WTC11 (cell line): Measurements from ENCODE around the gene HDAC6. TPM values are rescaled to one million over a fixed set of nuclear protein-coding genes. Genes with fewer than 3 reads are reported as not detected.

Experiments used
- ATAC-seq: fragments of 200-7000 bp; cut with Tn5 transposase; 2 replicates; pipeline ENCODE4 v1.10.0; 2021; ENCODE audit warnings: mild to moderate bottlenecking, moderate library complexity
- CTCF ChIA-PET: fragments of 300-600 bp; sonication (Branson Sonifier 250); formaldehyde crosslinking; loops from one replicate; lab custom pipeline; 2021; ENCODE audit warnings: antibody characterized with exemption; lab: Charles Lee
- POLR2A ChIA-PET: fragments of 350-600 bp; sonication (Branson Sonifier 250); formaldehyde crosslinking; loops from one replicate; lab custom pipeline; 2021; ENCODE audit warnings: antibody characterized with exemption; lab: Charles Lee
- DNase-seq: peaks from one replicate; pipeline ENCODE4 v3.0.0; 2021; ENCODE audit warnings: low spot score
- H3K27ac Mint-ChIP-seq: 2 replicates; pipeline ENCODE4 v1.8.0; 2021; ENCODE audit warnings: mixed read lengths
- H3K27me3 Mint-ChIP-seq: 2 replicates; pipeline ENCODE4 v1.8.0; 2021; ENCODE audit warnings: low read depth, mild to moderate bottlenecking, moderate library complexity, mixed read lengths
- H3K36me3 Mint-ChIP-seq: 2 replicates; pipeline ENCODE4 v1.8.0; 2021; ENCODE audit warnings: mixed read lengths
- H3K4me1 Mint-ChIP-seq: 2 replicates; pipeline ENCODE4 v1.8.0; 2022; ENCODE audit warnings: mixed read lengths
- H3K4me3 Mint-ChIP-seq: 2 replicates; pipeline ENCODE4 v1.8.0; 2021; ENCODE audit warnings: mild to moderate bottlenecking, moderate library complexity, mixed read lengths
- H3K9me3 Mint-ChIP-seq: 2 replicates; pipeline ENCODE4 v1.8.0; 2021; ENCODE audit warnings: mixed read lengths
- ATF3 ChIP-seq: sonication (generic); formaldehyde crosslinking; conservative IDR thresholded peaks from 2 replicates; pipeline ENCODE4 v1.8.1; 2022; ENCODE audit warnings: mild to moderate bottlenecking, missing genetic modification reagents
- FOXP1 ChIP-seq: sonication (generic); formaldehyde crosslinking; IDR thresholded peaks from 2 replicates; pipeline ENCODE4 v1.8.0; 2022; ENCODE audit warnings: missing genetic modification reagents, mild to moderate bottlenecking, moderate library complexity, borderline replicate concordance
- FOXP4 ChIP-seq: sonication (generic); formaldehyde crosslinking; IDR thresholded peaks from 2 replicates; pipeline ENCODE4 v1.8.0; 2022; ENCODE audit warnings: mild to moderate bottlenecking, missing genetic modification reagents
- JAZF1 ChIP-seq: fragments of 250-450 bp; sonication (Bioruptor Pico); IDR thresholded peaks from 2 replicates; pipeline ENCODE4 v1.9.0; 2021; ENCODE audit warnings: moderate library complexity, mild to moderate bottlenecking, inconsistent platforms
- SOX15 ChIP-seq: fragments of 250-450 bp; sonication (Bioruptor Pico); IDR thresholded peaks from 2 replicates; pipeline ENCODE4 v1.9.0; 2021; ENCODE audit warnings: mild to moderate bottlenecking
- ZBTB21 ChIP-seq: sonication (generic); formaldehyde crosslinking; IDR thresholded peaks from 2 replicates; pipeline ENCODE4 v1.8.1; 2023; ENCODE audit warnings: mild to moderate bottlenecking, missing genetic modification reagents, borderline replicate concordance
- ZNF219 ChIP-seq: sonication (generic); formaldehyde crosslinking; IDR thresholded peaks from 2 replicates; pipeline ENCODE4 v1.8.0; 2023; ENCODE audit warnings: missing genetic modification reagents, mild to moderate bottlenecking, borderline replicate concordance
- ZNF423 ChIP-seq: fragments of 250-450 bp; sonication (Bioruptor Pico); IDR thresholded peaks from 2 replicates; pipeline ENCODE4 v2.1.2; 2022; ENCODE audit warnings: mild to moderate bottlenecking, moderate library complexity
- ZNF671 ChIP-seq: fragments of 250-450 bp; sonication (Bioruptor Pico); IDR thresholded peaks from 2 replicates; pipeline ENCODE4 v1.8.0; 2021; ENCODE audit warnings: mild to moderate bottlenecking
- total RNA-seq: library from RNA; stranded (reverse); gene quantifications from 3 replicates; pipeline ENCODE4 v1.2.3, GENCODE V29; 2021
- TF ChIP-seq, protein P1 (sequence below): fragments of 250-450 bp; sonication (Bioruptor Pico); IDR thresholded peaks from 2 replicates; pipeline ENCODE4 v1.9.0; 2021; ENCODE audit warnings: mild to moderate bottlenecking
- TF ChIP-seq, protein P2 (sequence below): fragments of 250-450 bp; sonication (Bioruptor Pico); conservative IDR thresholded peaks from 2 replicates; pipeline ENCODE4 v1.9.0; 2021; ENCODE audit warnings: mild to moderate bottlenecking
- TF ChIP-seq, protein P3 (sequence below): sonication (generic); formaldehyde crosslinking; IDR thresholded peaks from 2 replicates; pipeline ENCODE4 v1.8.1; 2023; ENCODE audit warnings: mild to moderate bottlenecking, moderate library complexity, missing genetic modification reagents
- TF ChIP-seq, protein P4 (sequence below): sonication (generic); formaldehyde crosslinking; IDR thresholded peaks from 2 replicates; pipeline ENCODE4 v1.8.1; 2023; ENCODE audit warnings: mild to moderate bottlenecking, missing genetic modification reagents
- TF ChIP-seq, protein P5 (sequence below): fragments of 250-450 bp; sonication (Bioruptor Pico); IDR thresholded peaks from 2 replicates; pipeline ENCODE4 v1.9.0; 2021; ENCODE audit warnings: mild to moderate bottlenecking

The HDAC6 gene
- total RNA-seq, 1 experiment from 2014 or later, result 58.5 TPM

DNA sequence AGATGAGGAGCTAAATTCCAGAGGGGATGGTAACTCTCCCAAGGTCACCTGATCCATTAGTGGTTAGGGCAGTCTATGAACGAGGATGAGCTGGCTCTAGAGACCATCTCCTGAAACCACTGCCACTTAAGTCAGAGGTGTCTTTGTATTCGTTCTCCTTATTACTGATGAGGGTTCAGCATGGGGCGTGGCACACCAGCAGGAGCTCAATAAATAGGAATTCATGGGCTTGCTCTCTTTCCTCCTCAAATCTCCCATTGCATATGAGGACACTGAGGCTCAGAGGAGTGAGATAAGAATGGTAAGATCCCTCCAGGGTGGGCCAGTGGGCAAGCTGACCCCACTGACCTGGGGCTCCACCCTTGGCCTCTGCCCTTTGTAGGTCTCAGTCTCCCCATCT lies 17.1 kb upstream of the HDAC6 start (continued):
- TF ChIP-seq, protein P1, sequence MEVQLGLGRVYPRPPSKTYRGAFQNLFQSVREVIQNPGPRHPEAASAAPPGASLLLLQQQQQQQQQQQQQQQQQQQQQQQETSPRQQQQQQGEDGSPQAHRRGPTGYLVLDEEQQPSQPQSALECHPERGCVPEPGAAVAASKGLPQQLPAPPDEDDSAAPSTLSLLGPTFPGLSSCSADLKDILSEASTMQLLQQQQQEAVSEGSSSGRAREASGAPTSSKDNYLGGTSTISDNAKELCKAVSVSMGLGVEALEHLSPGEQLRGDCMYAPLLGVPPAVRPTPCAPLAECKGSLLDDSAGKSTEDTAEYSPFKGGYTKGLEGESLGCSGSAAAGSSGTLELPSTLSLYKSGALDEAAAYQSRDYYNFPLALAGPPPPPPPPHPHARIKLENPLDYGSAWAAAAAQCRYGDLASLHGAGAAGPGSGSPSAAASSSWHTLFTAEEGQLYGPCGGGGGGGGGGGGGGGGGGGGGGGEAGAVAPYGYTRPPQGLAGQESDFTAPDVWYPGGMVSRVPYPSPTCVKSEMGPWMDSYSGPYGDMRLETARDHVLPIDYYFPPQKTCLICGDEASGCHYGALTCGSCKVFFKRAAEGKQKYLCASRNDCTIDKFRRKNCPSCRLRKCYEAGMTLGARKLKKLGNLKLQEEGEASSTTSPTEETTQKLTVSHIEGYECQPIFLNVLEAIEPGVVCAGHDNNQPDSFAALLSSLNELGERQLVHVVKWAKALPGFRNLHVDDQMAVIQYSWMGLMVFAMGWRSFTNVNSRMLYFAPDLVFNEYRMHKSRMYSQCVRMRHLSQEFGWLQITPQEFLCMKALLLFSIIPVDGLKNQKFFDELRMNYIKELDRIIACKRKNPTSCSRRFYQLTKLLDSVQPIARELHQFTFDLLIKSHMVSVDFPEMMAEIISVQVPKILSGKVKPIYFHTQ (CRISPR knock-in tag), result no peak
- TF ChIP-seq ZBTB21 (CRISPR knock-in tag), result no peak
- TF ChIP-seq ZNF671 (CRISPR knock-in tag), result no peak
- no peak for TF ChIP-seq ZNF423 (CRISPR knock-in tag)
- no peak for TF ChIP-seq FOXP4 (CRISPR knock-in tag)

- Mint-ChIP-seq H3K36me3 (no peaks in the 10 kb centered on the region), H3K9me3 (no peaks in the 10 kb centered on the region), H3K27ac (no peak overlapping the region), H3K27me3 (peaks cover 11% of the 10 kb centered on the region), H3K4me1 (no peaks in the 10 kb centered on the region), H3K4me3 (no peak overlapping the region)
- DNase-seq (no peak), ATAC-seq (no peak)
- ChIA-PET CTCF (no interaction called here), POLR2A (no interaction called here)
- TF ChIP-seq ATF3 (CRISPR knock-in tag) (no peak), JAZF1 (CRISPR knock-in tag) (no peak), ZNF219 (CRISPR knock-in tag) (no peak), FOXP1 (CRISPR knock-in tag) (no peak), SOX15 (CRISPR knock-in tag) (no peak)
- TF ChIP-seq, protein P2, sequence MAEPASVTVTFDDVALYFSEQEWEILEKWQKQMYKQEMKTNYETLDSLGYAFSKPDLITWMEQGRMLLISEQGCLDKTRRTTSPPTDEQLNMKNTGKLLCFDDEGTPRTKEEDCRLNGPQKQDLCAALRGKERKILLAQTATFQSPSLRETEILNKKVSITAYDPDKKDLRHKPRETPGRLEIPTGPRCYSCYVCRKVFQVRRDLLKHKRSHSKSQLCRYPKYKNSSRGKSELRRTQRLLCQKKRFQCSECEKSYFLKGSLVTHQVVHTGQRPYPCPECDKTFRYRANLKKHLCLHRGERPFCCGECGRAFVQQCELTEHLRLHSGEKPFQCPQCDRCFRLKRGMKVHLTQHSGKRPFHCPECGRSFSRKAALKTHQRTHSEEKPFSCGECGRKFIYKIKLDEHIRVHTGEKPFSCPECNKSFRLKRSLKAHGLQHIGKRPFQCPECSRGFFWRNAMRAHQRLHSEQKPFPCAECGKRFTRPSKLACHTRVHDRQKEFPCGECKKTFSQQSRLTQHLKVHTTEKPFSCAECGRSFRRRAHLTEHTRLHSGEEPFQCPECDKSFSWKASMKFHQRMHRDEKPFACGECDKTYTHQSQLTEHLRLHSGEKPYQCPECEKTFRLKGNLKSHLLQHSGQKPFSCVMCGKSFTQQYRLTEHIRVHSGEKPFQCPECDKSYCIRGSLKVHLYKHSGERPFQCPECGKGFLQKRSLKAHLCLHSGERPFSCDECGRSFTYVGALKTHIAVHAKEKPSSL, result no peak
- TF ChIP-seq, protein P3, sequence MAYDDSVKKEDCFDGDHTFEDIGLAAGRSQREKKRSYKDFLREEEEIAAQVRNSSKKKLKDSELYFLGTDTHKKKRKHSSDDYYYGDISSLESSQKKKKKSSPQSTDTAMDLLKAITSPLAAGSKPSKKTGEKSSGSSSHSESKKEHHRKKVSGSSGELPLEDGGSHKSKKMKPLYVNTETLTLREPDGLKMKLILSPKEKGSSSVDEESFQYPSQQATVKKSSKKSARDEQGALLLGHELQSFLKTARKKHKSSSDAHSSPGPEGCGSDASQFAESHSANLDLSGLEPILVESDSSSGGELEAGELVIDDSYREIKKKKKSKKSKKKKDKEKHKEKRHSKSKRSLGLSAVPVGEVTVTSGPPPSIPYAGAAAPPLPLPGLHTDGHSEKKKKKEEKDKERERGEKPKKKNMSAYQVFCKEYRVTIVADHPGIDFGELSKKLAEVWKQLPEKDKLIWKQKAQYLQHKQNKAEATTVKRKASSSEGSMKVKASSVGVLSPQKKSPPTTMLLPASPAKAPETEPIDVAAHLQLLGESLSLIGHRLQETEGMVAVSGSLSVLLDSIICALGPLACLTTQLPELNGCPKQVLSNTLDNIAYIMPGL (CRISPR knock-in tag), result no peak
- TF ChIP-seq, protein P4, sequence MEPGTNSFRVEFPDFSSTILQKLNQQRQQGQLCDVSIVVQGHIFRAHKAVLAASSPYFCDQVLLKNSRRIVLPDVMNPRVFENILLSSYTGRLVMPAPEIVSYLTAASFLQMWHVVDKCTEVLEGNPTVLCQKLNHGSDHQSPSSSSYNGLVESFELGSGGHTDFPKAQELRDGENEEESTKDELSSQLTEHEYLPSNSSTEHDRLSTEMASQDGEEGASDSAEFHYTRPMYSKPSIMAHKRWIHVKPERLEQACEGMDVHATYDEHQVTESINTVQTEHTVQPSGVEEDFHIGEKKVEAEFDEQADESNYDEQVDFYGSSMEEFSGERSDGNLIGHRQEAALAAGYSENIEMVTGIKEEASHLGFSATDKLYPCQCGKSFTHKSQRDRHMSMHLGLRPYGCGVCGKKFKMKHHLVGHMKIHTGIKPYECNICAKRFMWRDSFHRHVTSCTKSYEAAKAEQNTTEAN (CRISPR knock-in tag), result no peak
- TF ChIP-seq, protein P5, sequence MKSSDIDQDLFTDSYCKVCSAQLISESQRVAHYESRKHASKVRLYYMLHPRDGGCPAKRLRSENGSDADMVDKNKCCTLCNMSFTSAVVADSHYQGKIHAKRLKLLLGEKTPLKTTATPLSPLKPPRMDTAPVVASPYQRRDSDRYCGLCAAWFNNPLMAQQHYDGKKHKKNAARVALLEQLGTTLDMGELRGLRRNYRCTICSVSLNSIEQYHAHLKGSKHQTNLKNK (CRISPR knock-in tag), result no peak
Measured at GRCh38 chrX:48785186-48785539, 16.7 kb upstream of the HDAC6 start.
